ENCODE data around the gene CACNA2D3.

DNA sequence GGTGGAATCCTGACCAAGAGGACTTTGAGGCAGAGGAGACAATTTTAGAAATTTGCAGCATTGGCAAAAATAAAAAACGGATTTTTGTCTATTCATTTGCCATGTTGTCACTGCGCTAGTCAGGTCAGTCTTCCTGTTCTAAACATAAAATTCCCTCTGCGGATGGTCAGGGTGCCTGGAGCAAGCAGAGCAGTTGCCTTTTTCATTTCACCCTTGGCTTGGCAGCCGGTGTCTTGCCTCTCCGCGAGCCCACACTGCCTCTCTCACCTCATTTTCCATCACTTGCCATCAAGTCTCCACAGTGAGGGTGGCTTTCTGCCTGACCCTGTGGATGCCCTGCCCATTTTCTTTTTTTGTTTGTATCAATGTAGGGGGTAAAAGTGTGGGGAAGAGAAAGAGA is 409.4 kb downstream of the CACNA2D3 start:
- TF ChIP-seq, protein P1, sequence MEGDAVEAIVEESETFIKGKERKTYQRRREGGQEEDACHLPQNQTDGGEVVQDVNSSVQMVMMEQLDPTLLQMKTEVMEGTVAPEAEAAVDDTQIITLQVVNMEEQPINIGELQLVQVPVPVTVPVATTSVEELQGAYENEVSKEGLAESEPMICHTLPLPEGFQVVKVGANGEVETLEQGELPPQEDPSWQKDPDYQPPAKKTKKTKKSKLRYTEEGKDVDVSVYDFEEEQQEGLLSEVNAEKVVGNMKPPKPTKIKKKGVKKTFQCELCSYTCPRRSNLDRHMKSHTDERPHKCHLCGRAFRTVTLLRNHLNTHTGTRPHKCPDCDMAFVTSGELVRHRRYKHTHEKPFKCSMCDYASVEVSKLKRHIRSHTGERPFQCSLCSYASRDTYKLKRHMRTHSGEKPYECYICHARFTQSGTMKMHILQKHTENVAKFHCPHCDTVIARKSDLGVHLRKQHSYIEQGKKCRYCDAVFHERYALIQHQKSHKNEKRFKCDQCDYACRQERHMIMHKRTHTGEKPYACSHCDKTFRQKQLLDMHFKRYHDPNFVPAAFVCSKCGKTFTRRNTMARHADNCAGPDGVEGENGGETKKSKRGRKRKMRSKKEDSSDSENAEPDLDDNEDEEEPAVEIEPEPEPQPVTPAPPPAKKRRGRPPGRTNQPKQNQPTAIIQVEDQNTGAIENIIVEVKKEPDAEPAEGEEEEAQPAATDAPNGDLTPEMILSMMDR (conservative IDR thresholded peaks at IDR 0.05; ENCODE audit: low read depth, low read length): no peak
- no peak for TF ChIP-seq EZH2 (IDR thresholded peaks at IDR 0.05; ENCODE audit: low read length, unreplicated experiment)
